Gastrocnemius medialis (tissue), 4 donors: ENCODE results near the gene TBKBP1. TPM values are rescaled to one million over a fixed set of nuclear protein-coding genes. Genes with fewer than 3 reads are reported as not detected.

Source experiments
- ATAC-seq, 2 donors: fragments of 150-250 bp; one replicate each; pipeline ENCODE4 v1.9.1; 2016
- DNase-seq, 2 donors: peaks; one replicate each; pipeline ENCODE4 v3.0.0-alpha.2; 2019
- H3K27ac ChIP-seq, 4 donors: fragments of 200-600 bp; sonication (generic); 1 replicate in 1 of 4; 2 replicates in 3 of 4; pipeline ENCODE4 v1.5.1; 2016 to 2018; ENCODE audit warnings: mild to moderate bottlenecking in 2 of 4, moderate library complexity in 1 of 4
- H3K27me3 ChIP-seq, 3 donors: fragments of 200-600 bp; sonication (generic) in 2 of 3; 1 replicate in 1 of 3; 2 replicates in 2 of 3; pipeline versions ENCODE4 v1.5.1 to v1.6.0; 2016 to 2019; ENCODE audit warnings: mild to moderate bottlenecking in 1 of 3, moderate library complexity in 1 of 3
- H3K36me3 ChIP-seq, 2 donors: fragments of 200-600 bp; sonication (generic) in 1 of 2; one replicate each; pipeline ENCODE4 v1.5.1; 2017 to 2018
- H3K4me1 ChIP-seq, 2 donors: fragments of 200-600 bp; sonication (generic) in 1 of 2; one replicate each; pipeline ENCODE4 v1.5.1; 2016 to 2017; ENCODE audit warnings: mild to moderate bottlenecking in 2 of 2
- H3K4me3 ChIP-seq, 4 donors: fragments of 200-600 bp; sonication (generic) in 3 of 4; 1 replicate in 1 of 4; 2 replicates in 3 of 4; pipeline ENCODE4 v1.5.1; 2016 to 2019; ENCODE audit warnings: mild to moderate bottlenecking in 2 of 4
- H3K9me3 ChIP-seq, 3 donors: fragments of 200-600 bp; sonication (generic) in 2 of 3; 1 replicate in 1 of 3; 2 replicates in 2 of 3; pipeline ENCODE4 v1.5.1; 2016 to 2019
- CTCF ChIP-seq, 5 experiments: fragments of 450-650 bp in 3 of 5; fragments of 200-600 bp in 2 of 5; sonication (generic) in 2 of 5; IDR thresholded peaks in 4 of 5; conservative IDR thresholded peaks in 1 of 5; 1 replicate in 4 of 5; 2 replicates in 1 of 5; pipeline ENCODE4 v1.5.1; 2016 to 2019; ENCODE audit warnings: antibody characterized with exemption in 5 of 5, mild to moderate bottlenecking in 3 of 5, moderate library complexity in 3 of 5
- POLR2A ChIP-seq, 2 donors: fragments of 450-650 bp; IDR thresholded peaks; one replicate each; pipeline ENCODE4 v1.6.1; 2017; ENCODE audit warnings: antibody characterized with exemption in 2 of 2, mild to moderate bottlenecking in 2 of 2, moderate library complexity in 2 of 2
- in situ Hi-C, 4 donors: fragments of 200-750 bp; cut with MboI; loops; one replicate each; pipeline versions ENCODE4 v1.15.0 to v1.8.0; 2017; ENCODE audit warnings: low sequenced_read_pairs in 4 of 4
- intact Hi-C: fragments of 100-400 bp; cut with DNase I; formaldehyde crosslinking; loops from one replicate; pipeline ENCODE4 v1.15.1; 2023; ENCODE audit warnings: low total_unique reads
- total RNA-seq, 4 donors: library from RNA; depleted of rRNA; stranded (reverse); fragments of >200 nt; gene quantifications; one replicate each; pipeline versions ENCODE4 v1.1.0 to v1.2.3, GENCODE V29; 2016

The TBKBP1 gene
- total RNA-seq, 4 donors from 2014 or later, result 15.9 to 28.0 (median 23.0) TPM

- H3K4me1 ChIP-seq, result peaks cover 7 to 17% of the 10 kb centered on the region in 2 donors
- no peaks in the 10 kb centered on the region for H3K9me3 ChIP-seq
- H3K36me3 ChIP-seq, result peaks cover 0 to 16% of the 10 kb centered on the region in 2 donors
- intact Hi-C loops, result loop anchor here (10.0 kb wide), 1 partner anchor 108 kb away; no protein-coding TSS in a partner anchor
- no peak overlapping the region for H3K4me3 ChIP-seq
- DNase-seq (peak in 1 of 2 donors; percentile 9), ATAC-seq (no peak)
- H3K27ac ChIP-seq, result peak overlapping the region in 1 of 4 donors; percentile 95
- TF ChIP-seq CTCF (IDR thresholded peaks at IDR 0.05 in 4 of 5, conservative IDR thresholded peaks at IDR 0.05 in 1 of 5) (no peak), POLR2A (IDR thresholded peaks at IDR 0.05) (no peak)
- no peaks in the 10 kb centered on the region for H3K27me3 ChIP-seq
- in situ Hi-C loops, result loop anchor here in 1 of 4 donors (10.0 kb wide), 1 partner anchor 108 kb away; no protein-coding TSS in a partner anchor
These were observed 3.0 kb downstream of the TBKBP1 start for GRCh38 chr17:47696717-47697642.

- Histone ChIP-seq H3K4me3 (no peak overlapping the region), H3K9me3 (no peaks in the 10 kb centered on the region), H3K27ac (no peak overlapping the region), H3K36me3 (peaks cover 0 to 16% of the 10 kb centered on the region in 2 donors), H3K4me1 (peaks cover 6 to 9% of the 10 kb centered on the region in 2 donors), H3K27me3 (no peaks in the 10 kb centered on the region)
- in situ Hi-C loops, result loop anchor here in 1 of 4 donors (10.0 kb wide), 1 partner anchor 107 kb away; no protein-coding TSS in a partner anchor
- no peak for DNase-seq
- no peak for ATAC-seq
- intact Hi-C loops, result loop anchor here (10.0 kb wide), 1 partner anchor 107 kb away; no protein-coding TSS in a partner anchor
- TF ChIP-seq CTCF (IDR thresholded peaks at IDR 0.05 in 4 of 5, conservative IDR thresholded peaks at IDR 0.05 in 1 of 5), result no peak
- TF ChIP-seq POLR2A (IDR thresholded peaks at IDR 0.05), result no peak
These were observed 4.1 kb downstream of the TBKBP1 start for GRCh38 chr17:47697906-47698711.

GRCh38 chr17:47698749-47699535 is 5.0 kb downstream of the TBKBP1 start:
- Histone ChIP-seq H3K27ac (no peak overlapping the region), H3K27me3 (no peaks in the 10 kb centered on the region), H3K36me3 (peaks cover 0 to 16% of the 10 kb centered on the region in 2 donors), H3K9me3 (no peaks in the 10 kb centered on the region), H3K4me3 (no peak overlapping the region), H3K4me1 (peaks cover 4 to 7% of the 10 kb centered on the region in 2 donors)
- TF ChIP-seq CTCF (IDR thresholded peaks at IDR 0.05 in 4 of 5, conservative IDR thresholded peaks at IDR 0.05 in 1 of 5), result peak; percentile 57 to 97 (median 84)
- TF ChIP-seq POLR2A (IDR thresholded peaks at IDR 0.05), result no peak
- no peak for DNase-seq
- ATAC-seq, result no peak
- in situ Hi-C loops (loop anchor here in 1 of 4 donors (10.0 kb wide), 1 partner anchor 106 kb away; no protein-coding TSS in a partner anchor), intact Hi-C loops (loop anchor here (10.0 kb wide), 1 partner anchor 106 kb away; no protein-coding TSS in a partner anchor)

GRCh38 chr17:47699536-47699840 is 5.5 kb downstream of the TBKBP1 start:
- no peaks in the 10 kb centered on the region for H3K27me3 ChIP-seq
- H3K36me3 ChIP-seq, result peaks cover 0 to 16% of the 10 kb centered on the region in 2 donors
- no peak for DNase-seq
- no peak for TF ChIP-seq CTCF (IDR thresholded peaks at IDR 0.05 in 4 of 5, conservative IDR thresholded peaks at IDR 0.05 in 1 of 5)
- no peak for TF ChIP-seq POLR2A (IDR thresholded peaks at IDR 0.05)
- H3K9me3 ChIP-seq, result no peaks in the 10 kb centered on the region
- H3K4me1 ChIP-seq, result peaks cover 4 to 7% of the 10 kb centered on the region in 2 donors
- in situ Hi-C loops (loop anchor here in 1 of 4 donors (10.0 kb wide), 1 partner anchor 105 kb away; no protein-coding TSS in a partner anchor), intact Hi-C loops (loop anchor here (10.0 kb wide), 1 partner anchor 105 kb away; no protein-coding TSS in a partner anchor)
- ATAC-seq, result no peak
- H3K4me3 ChIP-seq, result no peak overlapping the region
- H3K27ac ChIP-seq, result no peak overlapping the region
